ENCODE results near the gene TULP4. TPM values are rescaled to one million over a fixed set of nuclear protein-coding genes. Genes with fewer than 3 reads are reported as not detected.
"Not testable (repeated sequence)": the region's sequence is repeated elsewhere in the genome, so short reads cannot be mapped to it uniquely, and the experiment has no call there.

The TULP4 gene
- total RNA-seq, 1 donor from 2014 or later: 104 TPM

- Histone ChIP-seq H3K4me1 (peaks cover 7% of the 10 kb centered on the region), H3K9me3 (no peaks in the 10 kb centered on the region), H3K27me3 (ENCODE audit: low read depth) (no peaks in the 10 kb centered on the region), H3K27ac (no peak overlapping the region), H3K36me3 (no peaks in the 10 kb centered on the region), H3K4me3 (no peak overlapping the region)
- intact Hi-C loops (cut with DNase I): no loop called here
- ATAC-seq (peak; percentile 61), DNase-seq (no peak)
- no peak for TF ChIP-seq CTCF (IDR thresholded peaks at IDR 0.05)
These were observed 86.9 kb downstream of the TULP4 start for GRCh38 chr6:158399040-158399700.

DNA sequence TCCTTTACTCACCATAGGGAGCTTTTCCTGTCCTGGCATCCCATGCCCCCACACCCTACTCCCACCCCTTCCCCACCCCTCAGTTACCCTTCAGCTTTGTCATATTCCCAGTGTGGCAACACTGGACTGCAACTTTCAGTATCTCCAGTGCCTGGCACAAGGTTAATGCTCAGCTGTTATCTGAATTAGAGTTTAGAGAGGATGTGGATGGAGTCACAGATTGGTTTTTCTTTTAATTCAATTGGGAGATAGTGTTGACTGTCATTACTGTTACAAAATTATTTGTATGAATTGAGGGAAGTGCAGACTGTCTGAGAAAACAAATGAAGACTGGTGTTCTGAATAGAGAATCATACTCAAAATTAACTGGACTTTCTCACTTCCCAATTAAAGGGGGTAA is 89.9 kb downstream of the TULP4 start:
- Histone ChIP-seq H3K27ac (no peak overlapping the region), H3K4me1 (peaks cover 7% of the 10 kb centered on the region), H3K4me3 (no peak overlapping the region), H3K9me3 (no peaks in the 10 kb centered on the region), H3K36me3 (no peaks in the 10 kb centered on the region), H3K27me3 (ENCODE audit: low read depth) (no peaks in the 10 kb centered on the region)
- no peak for TF ChIP-seq CTCF (IDR thresholded peaks at IDR 0.05)
- intact Hi-C loops (cut with DNase I): no loop called here
- DNase-seq: no peak
- ATAC-seq: no peak

DNA sequence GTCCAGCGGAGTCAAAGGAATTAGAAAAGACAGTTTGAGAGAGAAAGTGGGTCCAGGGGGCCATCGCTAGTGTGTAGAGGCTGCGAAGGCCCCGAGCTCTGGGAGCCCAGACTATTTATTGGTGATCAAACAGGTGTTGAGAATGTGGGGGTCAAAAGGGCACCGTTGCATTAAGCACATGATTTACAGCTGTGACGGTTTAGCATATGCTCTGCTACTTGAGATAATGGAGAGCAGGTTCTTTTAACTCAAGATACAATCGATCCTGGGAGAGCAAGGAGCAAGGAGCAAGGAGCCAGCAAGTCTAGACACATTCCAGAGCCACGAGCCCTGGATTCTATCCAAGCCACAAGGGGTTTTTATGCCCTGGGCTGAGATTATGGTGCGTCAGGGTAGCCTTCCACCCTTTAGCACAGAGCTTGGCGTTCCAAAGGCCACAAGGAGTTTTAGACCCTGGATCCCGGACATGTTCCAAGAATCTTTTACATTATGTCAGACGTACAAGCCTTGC is 93.1 kb downstream of the TULP4 start:
- peaks cover 20% of the 10 kb centered on the region for H3K4me1 ChIP-seq
- intact Hi-C loops (cut with DNase I); ATAC-seq; H3K9me3 ChIP-seq; H3K4me3 ChIP-seq; H3K36me3 ChIP-seq; H3K27me3 ChIP-seq (ENCODE audit: low read depth); DNase-seq; H3K27ac ChIP-seq: not testable (repeated sequence)

GRCh38 chr6:158405933-158406332 is 93.7 kb downstream of the TULP4 start:
- H3K9me3 ChIP-seq: no peaks in the 10 kb centered on the region
- H3K4me3 ChIP-seq: no peak overlapping the region
- no peak for TF ChIP-seq CTCF (IDR thresholded peaks at IDR 0.05)
- no peaks in the 10 kb centered on the region for H3K27me3 ChIP-seq (ENCODE audit: low read depth)
- no peak for DNase-seq
- no peak for ATAC-seq
- H3K27ac ChIP-seq: no peak overlapping the region
- intact Hi-C loops (cut with DNase I): no loop called here
- H3K4me1 ChIP-seq: peaks cover 20% of the 10 kb centered on the region
- no peaks in the 10 kb centered on the region for H3K36me3 ChIP-seq

DNA sequence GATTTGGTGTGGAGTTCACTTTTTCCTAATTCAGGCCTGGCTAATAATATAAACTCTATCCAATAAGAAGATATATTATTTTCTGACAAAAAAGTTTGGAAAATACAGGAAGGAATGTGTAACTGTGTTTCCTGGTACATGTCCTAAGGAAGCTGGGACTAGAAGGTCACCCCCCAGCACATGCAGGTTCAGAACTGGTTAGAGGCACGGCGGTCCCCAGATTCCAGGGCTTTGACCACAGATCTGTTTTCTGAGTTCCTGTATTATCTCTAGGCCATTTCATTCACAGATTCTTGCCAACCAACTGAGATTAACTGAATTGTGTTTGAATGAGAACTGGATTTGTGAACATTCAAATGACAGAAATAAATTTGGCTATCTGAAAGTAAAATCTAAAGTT is 94.5 kb downstream of the TULP4 start:
- Histone ChIP-seq H3K9me3 (no peaks in the 10 kb centered on the region), H3K4me1 (peaks cover 20% of the 10 kb centered on the region), H3K27me3 (ENCODE audit: low read depth) (no peaks in the 10 kb centered on the region)

More for the DNA sequence above, 94.5 kb downstream of the TULP4 start:
- Histone ChIP-seq H3K36me3 (no peaks in the 10 kb centered on the region), H3K4me3 (no peak overlapping the region), H3K27ac (no peak overlapping the region)
- no peak for TF ChIP-seq CTCF (IDR thresholded peaks at IDR 0.05)
- no peak for ATAC-seq
- no peak for DNase-seq
- intact Hi-C loops (cut with DNase I): no loop called here
